A673 (cell line): ENCODE results near the gene PNMA1.

Source experiments
- CTCF ChIP-seq: fragments of 300-800, 200-600 bp; sonication (generic); conservative IDR thresholded peaks from 2 replicates; pipeline ENCODE4 v1.5.1; 2017; ENCODE audit warnings: low read depth, mild to moderate bottlenecking, antibody characterized with exemption, low read length, moderate library complexity, mixed read lengths
- EZH2 ChIP-seq: fragments of 200-600 bp; sonication (generic); IDR thresholded peaks from 2 replicates; pipeline ENCODE4 v1.6.1; 2017; ENCODE audit warnings: borderline replicate concordance, low read depth, mild to moderate bottlenecking, mixed read lengths, antibody characterized with exemption, low read length; ENCODE audit not compliant: poor library complexity, severe bottlenecking

DNA sequence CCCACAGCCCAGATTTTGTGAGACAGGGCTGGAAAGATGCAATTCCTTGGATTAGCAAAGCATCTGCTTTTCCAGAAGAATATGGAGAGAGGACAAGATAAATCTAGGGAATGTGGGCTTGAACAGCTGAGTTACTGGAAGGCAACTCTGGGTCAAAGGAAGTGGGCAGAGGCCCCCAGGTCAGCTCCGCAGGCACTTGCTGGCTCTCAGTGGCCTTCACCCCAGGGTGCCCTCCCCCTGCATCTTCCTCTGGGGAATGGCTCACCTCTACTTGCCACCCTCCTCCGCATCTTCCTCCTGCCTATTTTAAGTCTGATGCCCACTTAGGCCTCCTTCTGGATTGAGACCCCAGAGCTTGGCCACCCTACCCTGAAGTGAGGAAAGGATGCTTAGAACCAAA, 10.5 kb upstream of the PNMA1 start:
- TF ChIP-seq CTCF (no peak), EZH2 (no peak)
